Nephron (organoid): ENCODE measurements around the gene KIFC3.

Experiments
- H3K27ac Mint-ChIP-seq, 3 experiments: 2 replicates each; pipeline ENCODE4 v1.8.0; 2020; ENCODE audit warnings: mixed read lengths in 3 of 3, mild to moderate bottlenecking in 2 of 3, moderate library complexity in 1 of 3
- H3K27me3 Mint-ChIP-seq: 2 replicates; pipeline ENCODE4 v1.8.0; 2021; ENCODE audit warnings: low read depth, mild to moderate bottlenecking, moderate library complexity, mixed read lengths
- H3K36me3 Mint-ChIP-seq: 2 replicates; pipeline ENCODE4 v1.8.0; 2020; ENCODE audit warnings: low read depth, mixed read lengths
- H3K4me1 Mint-ChIP-seq: 2 replicates; pipeline ENCODE4 v1.8.0; 2020; ENCODE audit warnings: mixed read lengths
- H3K4me3 Mint-ChIP-seq, 3 experiments: 2 replicates each; pipeline ENCODE4 v1.8.0; 2020; ENCODE audit warnings: mild to moderate bottlenecking in 3 of 3, mixed read lengths in 3 of 3, moderate library complexity in 2 of 3
- H3K9me3 Mint-ChIP-seq: 2 replicates; pipeline ENCODE4 v1.8.0; 2020; ENCODE audit warnings: mixed read lengths
- TF ChIP-seq, protein P1 (sequence below), 3 experiments: fragments of 200-600 bp; sonication (generic); IDR thresholded peaks; one replicate each; pipeline ENCODE4 v1.5.0; 2021; ENCODE audit warnings: antibody characterized with exemption in 3 of 3; ENCODE audit not compliant: unreplicated experiment in 3 of 3

KIFC3 gene

DNA sequence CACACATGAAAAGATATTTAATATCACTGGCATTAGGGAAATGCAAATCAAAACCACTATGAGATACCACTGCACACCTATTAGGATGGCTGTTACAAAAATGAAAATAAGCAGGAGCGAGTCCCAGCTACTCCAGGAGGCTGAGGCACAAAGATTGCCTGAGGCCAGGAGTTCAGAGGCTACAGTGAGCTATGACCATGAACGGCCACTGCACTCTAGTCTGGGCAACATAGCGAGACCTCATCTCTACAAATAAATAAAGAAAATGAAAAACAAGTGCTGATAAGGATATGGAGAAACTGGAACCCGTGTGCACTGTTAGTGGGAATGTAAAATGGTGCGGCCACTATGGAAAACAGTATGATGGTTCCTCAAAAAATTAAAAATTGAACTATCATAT lies 23.6 kb downstream of the KIFC3 start:
- TF ChIP-seq, protein P1, sequence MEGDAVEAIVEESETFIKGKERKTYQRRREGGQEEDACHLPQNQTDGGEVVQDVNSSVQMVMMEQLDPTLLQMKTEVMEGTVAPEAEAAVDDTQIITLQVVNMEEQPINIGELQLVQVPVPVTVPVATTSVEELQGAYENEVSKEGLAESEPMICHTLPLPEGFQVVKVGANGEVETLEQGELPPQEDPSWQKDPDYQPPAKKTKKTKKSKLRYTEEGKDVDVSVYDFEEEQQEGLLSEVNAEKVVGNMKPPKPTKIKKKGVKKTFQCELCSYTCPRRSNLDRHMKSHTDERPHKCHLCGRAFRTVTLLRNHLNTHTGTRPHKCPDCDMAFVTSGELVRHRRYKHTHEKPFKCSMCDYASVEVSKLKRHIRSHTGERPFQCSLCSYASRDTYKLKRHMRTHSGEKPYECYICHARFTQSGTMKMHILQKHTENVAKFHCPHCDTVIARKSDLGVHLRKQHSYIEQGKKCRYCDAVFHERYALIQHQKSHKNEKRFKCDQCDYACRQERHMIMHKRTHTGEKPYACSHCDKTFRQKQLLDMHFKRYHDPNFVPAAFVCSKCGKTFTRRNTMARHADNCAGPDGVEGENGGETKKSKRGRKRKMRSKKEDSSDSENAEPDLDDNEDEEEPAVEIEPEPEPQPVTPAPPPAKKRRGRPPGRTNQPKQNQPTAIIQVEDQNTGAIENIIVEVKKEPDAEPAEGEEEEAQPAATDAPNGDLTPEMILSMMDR (IDR thresholded peaks at IDR 0.05; ENCODE audit: unreplicated experiment in 3 of 3) = no peak
- no peaks in the 10 kb centered on the region for H3K27me3 Mint-ChIP-seq
- no peak overlapping the region for H3K4me3 Mint-ChIP-seq
- no peaks in the 10 kb centered on the region for H3K9me3 Mint-ChIP-seq
- peaks cover 5% of the 10 kb centered on the region for H3K4me1 Mint-ChIP-seq
- H3K36me3 Mint-ChIP-seq = peaks cover 24% of the 10 kb centered on the region
- H3K27ac Mint-ChIP-seq = no peak overlapping the region

DNA sequence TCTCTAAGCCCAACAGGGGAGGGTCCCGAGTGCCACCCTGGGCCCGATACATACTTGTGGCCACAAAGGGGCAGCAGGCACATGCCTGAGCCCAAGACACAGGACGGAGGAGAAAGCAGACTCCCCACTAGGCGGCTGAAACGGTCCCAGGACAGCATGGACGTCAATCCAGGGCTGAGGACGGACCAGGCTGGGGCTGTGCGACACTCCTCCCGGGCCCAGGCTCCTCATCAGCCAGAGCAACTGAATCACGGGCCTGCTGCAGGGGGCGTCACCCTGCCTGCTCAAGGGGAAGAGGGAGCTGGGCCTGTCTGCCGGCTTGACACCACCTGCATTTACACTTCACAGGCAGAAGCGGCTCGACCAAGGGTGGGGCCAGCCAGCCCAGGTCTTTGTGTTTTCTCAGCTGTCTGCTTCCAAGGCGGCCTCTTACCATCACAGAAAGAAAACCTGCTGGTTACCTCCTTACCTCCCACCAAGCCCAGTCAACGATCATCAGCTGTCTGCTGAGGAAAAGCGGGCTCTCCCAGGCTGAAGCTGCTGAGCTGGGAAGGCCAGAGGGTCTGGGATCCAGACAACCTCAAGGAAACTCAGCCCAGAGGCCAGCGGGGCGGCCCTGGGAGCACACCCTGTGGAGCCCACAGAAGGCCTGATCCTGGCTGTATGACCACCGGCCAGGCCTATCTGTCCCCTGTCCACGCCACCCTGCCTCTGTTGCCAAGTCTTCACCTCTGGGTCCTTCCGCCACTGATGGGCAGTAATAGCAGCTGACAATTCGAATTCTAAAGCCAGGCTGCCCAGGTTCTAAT lies 26.4 kb downstream of the KIFC3 start:
- Mint-ChIP-seq H3K4me3 (no peak overlapping the region), H3K27me3 (no peaks in the 10 kb centered on the region), H3K36me3 (peaks cover 18% of the 10 kb centered on the region), H3K9me3 (no peaks in the 10 kb centered on the region), H3K27ac (no peak overlapping the region), H3K4me1 (peaks cover 5% of the 10 kb centered on the region)
- TF ChIP-seq, protein P1 (IDR thresholded peaks at IDR 0.05; ENCODE audit: unreplicated experiment in 3 of 3) = peak; percentile 40 to 70 (median 53)

DNA sequence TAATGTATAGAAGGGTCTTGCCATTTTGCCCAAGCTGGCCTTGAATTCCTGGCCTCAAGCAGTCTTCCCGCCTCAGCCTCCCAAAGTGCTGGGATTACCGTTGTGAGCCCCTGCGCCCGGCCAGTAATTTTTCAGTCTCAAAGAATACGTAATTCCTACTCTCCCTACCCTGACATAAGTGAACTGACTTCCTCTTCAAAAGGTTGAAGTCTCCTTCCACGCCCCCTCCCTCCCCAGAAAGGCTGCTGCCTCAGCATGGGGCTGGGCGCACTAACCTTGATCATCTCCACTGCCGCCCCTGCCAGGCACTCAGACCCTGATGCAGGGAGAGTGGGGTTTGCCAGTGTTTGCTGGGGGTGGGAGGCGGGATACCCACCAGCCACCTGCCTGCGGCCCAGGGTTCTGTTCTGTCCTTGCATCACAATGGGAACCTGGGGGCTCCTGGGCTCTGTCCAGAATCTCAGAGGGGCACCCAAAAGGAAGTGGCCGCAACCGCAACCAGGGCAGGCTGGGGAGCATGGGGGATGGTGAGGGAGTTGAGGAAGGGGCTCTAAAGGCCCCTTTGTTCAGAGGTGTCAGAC lies 27.5 kb downstream of the KIFC3 start:
- TF ChIP-seq, protein P1 (IDR thresholded peaks at IDR 0.05; ENCODE audit: unreplicated experiment in 3 of 3) = no peak
- H3K4me3 Mint-ChIP-seq = no peak overlapping the region
- H3K4me1 Mint-ChIP-seq = peaks cover 5% of the 10 kb centered on the region
- peaks cover 18% of the 10 kb centered on the region for H3K36me3 Mint-ChIP-seq
- H3K27me3 Mint-ChIP-seq = no peaks in the 10 kb centered on the region
- H3K9me3 Mint-ChIP-seq = no peaks in the 10 kb centered on the region
- no peak overlapping the region for H3K27ac Mint-ChIP-seq

DNA sequence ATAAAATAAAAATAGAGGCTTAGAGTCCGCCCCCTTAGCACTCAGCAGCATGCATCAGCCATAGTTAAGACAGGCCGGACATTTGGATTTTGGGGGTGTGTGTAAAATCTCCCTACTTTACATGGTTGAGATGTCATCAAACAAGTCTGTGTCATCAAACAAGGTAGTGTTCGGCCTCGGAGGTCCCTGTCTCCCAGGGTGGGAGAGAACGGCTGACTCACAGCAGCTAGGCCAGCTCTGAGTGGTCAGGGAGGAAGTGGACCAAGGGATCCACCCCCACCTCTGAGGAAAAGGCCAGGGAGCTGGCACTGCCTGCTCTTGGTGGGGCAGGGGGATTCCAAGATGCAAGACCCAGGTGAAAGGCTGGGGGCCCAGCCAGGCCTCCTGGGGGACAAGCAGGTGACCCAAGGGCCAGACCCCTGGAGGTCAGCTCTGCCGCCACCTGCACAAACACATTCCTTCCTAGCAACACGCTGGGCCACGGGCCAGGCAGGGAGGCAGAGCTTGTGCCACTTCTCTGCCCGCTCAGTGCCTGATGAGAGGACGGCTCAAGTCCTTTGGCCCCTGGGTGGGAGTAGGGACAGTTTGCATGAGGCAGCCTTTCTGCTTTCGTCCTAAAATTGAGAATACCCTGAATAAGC lies 28.5 kb downstream of the KIFC3 start:
- H3K36me3 Mint-ChIP-seq = peaks cover 12% of the 10 kb centered on the region
- H3K4me1 Mint-ChIP-seq = peaks cover 5% of the 10 kb centered on the region
- TF ChIP-seq, protein P1 (IDR thresholded peaks at IDR 0.05; ENCODE audit: unreplicated experiment in 3 of 3) = no peak
- no peaks in the 10 kb centered on the region for H3K9me3 Mint-ChIP-seq
- no peaks in the 10 kb centered on the region for H3K27me3 Mint-ChIP-seq
- H3K27ac Mint-ChIP-seq = no peak overlapping the region
- no peak overlapping the region for H3K4me3 Mint-ChIP-seq

DNA sequence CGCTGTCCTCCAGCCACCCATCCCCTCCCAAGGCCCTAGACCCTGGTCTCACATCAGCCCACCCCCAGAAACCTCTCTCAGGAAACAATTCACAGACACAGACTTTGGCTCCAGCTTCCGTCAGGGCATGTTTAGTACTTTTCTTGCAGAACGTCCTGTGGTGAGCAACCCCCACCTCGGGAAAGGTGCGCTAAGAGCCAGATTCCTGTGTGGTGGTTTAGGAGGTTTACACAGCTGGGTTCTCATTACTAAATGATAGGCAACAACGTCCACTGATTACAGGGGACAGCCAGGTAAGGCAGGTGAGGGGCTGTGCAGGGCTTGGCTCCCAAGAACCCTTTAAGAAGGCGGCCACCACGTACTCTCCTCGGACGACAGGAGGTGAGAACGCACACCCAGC lies 29.3 kb downstream of the KIFC3 start:
- H3K27me3 Mint-ChIP-seq = no peaks in the 10 kb centered on the region
- H3K9me3 Mint-ChIP-seq = no peaks in the 10 kb centered on the region
- peaks cover 12% of the 10 kb centered on the region for H3K36me3 Mint-ChIP-seq
- TF ChIP-seq, protein P1 (IDR thresholded peaks at IDR 0.05; ENCODE audit: unreplicated experiment in 3 of 3) = no peak
- no peak overlapping the region for H3K27ac Mint-ChIP-seq
- H3K4me1 Mint-ChIP-seq = peaks cover 5% of the 10 kb centered on the region
- no peak overlapping the region for H3K4me3 Mint-ChIP-seq
